Keratinocyte (primary cell): ENCODE measurements around the gene LRRC17.

Experiments
- EZH2 ChIP-seq: IDR thresholded peaks from one replicate; pipeline ENCODE4 v1.6.1; 2012; ENCODE audit warnings: inconsistent platforms, mild to moderate bottlenecking, low read length, moderate library complexity
- TF ChIP-seq, protein P1 (sequence below), 3 experiments: IDR thresholded peaks in 1 of 3; conservative IDR thresholded peaks in 1 of 3; optimal IDR thresholded peaks in 1 of 3; 2 replicates in 2 of 3; 3 replicates in 1 of 3; pipeline versions ENCODE3 to v1.5.1; 2011; ENCODE audit warnings: low read length in 3 of 3, mild to moderate bottlenecking in 3 of 3, moderate library complexity in 2 of 3, control low read depth in 1 of 3, inconsistent platforms in 1 of 3; ENCODE audit not compliant: insufficient read depth in 2 of 3; ENCODE audit errors: extremely low read depth in 1 of 3

- TF ChIP-seq, protein P1, sequence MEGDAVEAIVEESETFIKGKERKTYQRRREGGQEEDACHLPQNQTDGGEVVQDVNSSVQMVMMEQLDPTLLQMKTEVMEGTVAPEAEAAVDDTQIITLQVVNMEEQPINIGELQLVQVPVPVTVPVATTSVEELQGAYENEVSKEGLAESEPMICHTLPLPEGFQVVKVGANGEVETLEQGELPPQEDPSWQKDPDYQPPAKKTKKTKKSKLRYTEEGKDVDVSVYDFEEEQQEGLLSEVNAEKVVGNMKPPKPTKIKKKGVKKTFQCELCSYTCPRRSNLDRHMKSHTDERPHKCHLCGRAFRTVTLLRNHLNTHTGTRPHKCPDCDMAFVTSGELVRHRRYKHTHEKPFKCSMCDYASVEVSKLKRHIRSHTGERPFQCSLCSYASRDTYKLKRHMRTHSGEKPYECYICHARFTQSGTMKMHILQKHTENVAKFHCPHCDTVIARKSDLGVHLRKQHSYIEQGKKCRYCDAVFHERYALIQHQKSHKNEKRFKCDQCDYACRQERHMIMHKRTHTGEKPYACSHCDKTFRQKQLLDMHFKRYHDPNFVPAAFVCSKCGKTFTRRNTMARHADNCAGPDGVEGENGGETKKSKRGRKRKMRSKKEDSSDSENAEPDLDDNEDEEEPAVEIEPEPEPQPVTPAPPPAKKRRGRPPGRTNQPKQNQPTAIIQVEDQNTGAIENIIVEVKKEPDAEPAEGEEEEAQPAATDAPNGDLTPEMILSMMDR (optimal IDR thresholded peaks at IDR 0.05 in 1 of 3, IDR thresholded peaks at IDR 0.05 in 1 of 3, conservative IDR thresholded peaks at IDR 0.05 in 1 of 3; ENCODE audit: extremely low read depth in 1 of 3, insufficient read depth in 2 of 3, low read length in 3 of 3), result peak in 1 of 3 experiments; percentile 43
- TF ChIP-seq EZH2, result no peak
Measured at GRCh38 chr7:102917436-102918353, 4.9 kb downstream of the LRRC17 start.
